Hepatocyte (in vitro differentiated cells): ENCODE data around the gene CUL1. TPM values are rescaled to one million over a fixed set of nuclear protein-coding genes. Genes with fewer than 3 reads are reported as not detected.

Experiments used
- DNase-seq: peaks from one replicate; pipeline ENCODE4 v3.0.0-alpha.2; 2016; ENCODE audit warnings: low spot score
- H2AFZ ChIP-seq: fragments of 200-600 bp; sonication (generic); 2 replicates; pipeline ENCODE4 v1.6.0; 2016; ENCODE audit warnings: antibody characterized with exemption, mild to moderate bottlenecking
- H3K27ac ChIP-seq: fragments of 200-600 bp; sonication (generic); 2 replicates; pipeline ENCODE4 v1.5.1; 2016; ENCODE audit warnings: mild to moderate bottlenecking
- H3K27me3 ChIP-seq: fragments of 200-600 bp; sonication (generic); 2 replicates; pipeline ENCODE4 v1.6.1; 2016
- H3K36me3 ChIP-seq: fragments of 200-600 bp; sonication (generic); replicated peaks from 2 replicates; pipeline ENCODE4 v1.5.1; 2016; ENCODE audit warnings: low read depth; ENCODE audit not compliant: insufficient read depth
- H3K4me1 ChIP-seq: fragments of 200-600 bp; sonication (generic); 2 replicates; pipeline ENCODE4 v1.5.1; 2016; ENCODE audit warnings: mild to moderate bottlenecking, moderate library complexity; ENCODE audit not compliant: insufficient read depth
- H3K4me2 ChIP-seq: fragments of 200-600 bp; sonication (generic); 2 replicates; pipeline ENCODE4 v1.6.0; 2016
- H3K4me3 ChIP-seq: fragments of 200-600 bp; sonication (generic); 2 replicates; pipeline ENCODE4 v1.5.1; 2016; ENCODE audit warnings: mild to moderate bottlenecking
- H3K79me2 ChIP-seq: fragments of 200-600 bp; sonication (generic); 2 replicates; pipeline ENCODE4 v1.6.0; 2017; ENCODE audit warnings: mild to moderate bottlenecking
- H3K9me2 ChIP-seq: fragments of 200-600 bp; sonication (generic); replicated peaks from 2 replicates; pipeline ENCODE4 v1.6.0; 2017; ENCODE audit warnings: mild to moderate bottlenecking; ENCODE audit not compliant: insufficient read depth
- H3K9me3 ChIP-seq: fragments of 200-600 bp; sonication (generic); 2 replicates; pipeline ENCODE4 v1.5.1; 2016; ENCODE audit warnings: low read depth, mild to moderate bottlenecking
- H4K20me1 ChIP-seq: fragments of 200-600 bp; sonication (generic); 2 replicates; pipeline ENCODE4 v1.6.0; 2016; ENCODE audit warnings: mild to moderate bottlenecking; ENCODE audit not compliant: insufficient read depth, poor library complexity, severe bottlenecking
- EZH2 ChIP-seq: fragments of 200-600 bp; sonication (generic); IDR thresholded peaks from 2 replicates; pipeline ENCODE4 v1.6.1; 2016; ENCODE audit warnings: antibody characterized with exemption, mild to moderate bottlenecking, borderline replicate concordance
- EZH2phosphoT487 ChIP-seq: fragments of 200-600 bp; sonication (generic); IDR thresholded peaks from one replicate; pipeline ENCODE4 v1.6.1; 2018; ENCODE audit warnings: antibody characterized with exemption, mild to moderate bottlenecking, low read depth, moderate library complexity; ENCODE audit not compliant: unreplicated experiment, severe bottlenecking
- WGBS: methylation state at CpG from one replicate; pipeline ENCODE4 v1.1.6; 2016; ENCODE audit warnings: low lambda C conversion rate; ENCODE audit errors: missing lambda C conversion rate; 5-methylcytosine and 5-hydroxymethylcytosine counted together
- polyA plus RNA-seq: library from polyadenylated mRNA; unstranded; fragments of >200 nt; fragmentation: Nextera tagmentation; extraction: Ambion mirVana; gene quantifications from 2 replicates; pipeline ENCODE4 v1.2.1, GENCODE V29; 2016
- total RNA-seq: library from RNA; depleted of rRNA; stranded (reverse); fragments of >200 nt; gene quantifications from 2 replicates; pipeline ENCODE4 v1.2.3, GENCODE V29; 2014
- TF ChIP-seq, protein P1 (sequence below): fragments of 200-600 bp; sonication (generic); IDR thresholded peaks from 2 replicates; pipeline ENCODE4 v1.5.1; 2016; ENCODE audit warnings: antibody characterized with exemption, mild to moderate bottlenecking; ENCODE audit not compliant: poor library complexity

Gene CUL1
- total and polyA plus RNA-seq, 2 experiments from 2014 or later, result 56.7 to 68.4 TPM

- no peaks in the 10 kb centered on the region for H3K36me3 ChIP-seq
- no peak overlapping the region for H3K4me2 ChIP-seq
- peaks cover 100% of the 10 kb centered on the region for H3K79me2 ChIP-seq
- 92% methylated on average over 16 of the region's 16 CpGs for WGBS
- DNase-seq, result no peak
- H3K9me2 ChIP-seq, result no peaks in the 10 kb centered on the region
- H2AFZ ChIP-seq, result no peak overlapping the region
- peaks cover 23% of the 10 kb centered on the region for H3K4me1 ChIP-seq
- no peak overlapping the region for H3K27ac ChIP-seq
- H4K20me1 ChIP-seq, result peaks cover 99% of the 10 kb centered on the region
- no peak overlapping the region for H3K4me3 ChIP-seq
- TF ChIP-seq EZH2phosphoT487 (no peak), EZH2 (no peak)
- TF ChIP-seq, protein P1, sequence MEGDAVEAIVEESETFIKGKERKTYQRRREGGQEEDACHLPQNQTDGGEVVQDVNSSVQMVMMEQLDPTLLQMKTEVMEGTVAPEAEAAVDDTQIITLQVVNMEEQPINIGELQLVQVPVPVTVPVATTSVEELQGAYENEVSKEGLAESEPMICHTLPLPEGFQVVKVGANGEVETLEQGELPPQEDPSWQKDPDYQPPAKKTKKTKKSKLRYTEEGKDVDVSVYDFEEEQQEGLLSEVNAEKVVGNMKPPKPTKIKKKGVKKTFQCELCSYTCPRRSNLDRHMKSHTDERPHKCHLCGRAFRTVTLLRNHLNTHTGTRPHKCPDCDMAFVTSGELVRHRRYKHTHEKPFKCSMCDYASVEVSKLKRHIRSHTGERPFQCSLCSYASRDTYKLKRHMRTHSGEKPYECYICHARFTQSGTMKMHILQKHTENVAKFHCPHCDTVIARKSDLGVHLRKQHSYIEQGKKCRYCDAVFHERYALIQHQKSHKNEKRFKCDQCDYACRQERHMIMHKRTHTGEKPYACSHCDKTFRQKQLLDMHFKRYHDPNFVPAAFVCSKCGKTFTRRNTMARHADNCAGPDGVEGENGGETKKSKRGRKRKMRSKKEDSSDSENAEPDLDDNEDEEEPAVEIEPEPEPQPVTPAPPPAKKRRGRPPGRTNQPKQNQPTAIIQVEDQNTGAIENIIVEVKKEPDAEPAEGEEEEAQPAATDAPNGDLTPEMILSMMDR, result no peak
- no peaks in the 10 kb centered on the region for H3K27me3 ChIP-seq
- no peaks in the 10 kb centered on the region for H3K9me3 ChIP-seq
Observed at GRCh38 chr7:148711191-148712102, 12.7 kb downstream of the CUL1 start.

DNA sequence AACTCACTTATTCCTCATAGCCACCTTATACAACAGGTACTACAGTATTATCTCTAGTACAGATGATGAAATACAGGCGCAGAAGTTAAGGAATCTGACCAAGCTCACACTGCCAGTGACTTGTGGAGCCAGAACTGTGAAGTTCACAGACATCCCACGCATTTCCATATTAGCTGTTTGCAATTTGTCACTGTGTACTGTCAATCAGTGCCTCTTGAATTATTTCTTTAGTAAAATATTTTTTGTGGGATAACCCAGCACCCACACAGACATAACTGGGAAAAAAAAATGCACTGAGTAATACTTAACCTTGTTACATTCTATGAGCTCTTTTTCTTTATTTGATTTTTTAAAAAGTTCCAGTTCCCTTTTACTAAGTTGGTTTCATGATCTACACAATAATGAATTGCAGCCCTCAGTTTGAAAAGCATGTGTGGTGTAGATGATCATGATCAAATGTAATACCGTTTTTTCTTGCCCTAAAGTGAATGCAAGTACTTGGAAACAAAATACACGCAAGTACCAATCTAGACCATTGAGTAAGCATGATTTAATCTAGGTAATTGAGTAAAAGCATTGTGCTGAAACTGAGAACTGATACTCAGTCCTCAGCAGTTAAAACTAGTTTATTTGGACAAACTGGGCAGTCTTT is 14.1 kb downstream of the CUL1 start:
- Histone ChIP-seq H3K4me2 (no peak overlapping the region), H3K9me3 (no peaks in the 10 kb centered on the region), H3K4me3 (no peak overlapping the region), H3K27ac (peak overlapping the region; percentile 4), H3K4me1 (peaks cover 14% of the 10 kb centered on the region), H2AFZ (no peak overlapping the region), H3K79me2 (peaks cover 100% of the 10 kb centered on the region), H3K27me3 (no peaks in the 10 kb centered on the region), H3K9me2 (no peaks in the 10 kb centered on the region), H4K20me1 (peaks cover 99% of the 10 kb centered on the region), H3K36me3 (no peaks in the 10 kb centered on the region)
- no peak for DNase-seq
- TF ChIP-seq, protein P1, result no peak
- TF ChIP-seq EZH2phosphoT487 (no peak), EZH2 (no peak)
- 76% methylated on average over 4 of the region's 4 CpGs for WGBS

- peaks cover 99% of the 10 kb centered on the region for H4K20me1 ChIP-seq
- no peak overlapping the region for H3K4me2 ChIP-seq
- H3K4me3 ChIP-seq, result no peak overlapping the region
- H2AFZ ChIP-seq, result no peak overlapping the region
- H3K27ac ChIP-seq, result no peak overlapping the region
- 79% methylated on average over 2 of the region's 2 CpGs for WGBS
- TF ChIP-seq, protein P1, result no peak
- TF ChIP-seq EZH2 (no peak), EZH2phosphoT487 (no peak)
- H3K79me2 ChIP-seq, result peaks cover 100% of the 10 kb centered on the region
- no peak for DNase-seq
- no peaks in the 10 kb centered on the region for H3K27me3 ChIP-seq
- no peaks in the 10 kb centered on the region for H3K9me2 ChIP-seq
- H3K36me3 ChIP-seq, result no peaks in the 10 kb centered on the region
- peaks cover 11% of the 10 kb centered on the region for H3K4me1 ChIP-seq
- no peaks in the 10 kb centered on the region for H3K9me3 ChIP-seq
Observed at GRCh38 chr7:148714498-148714897, 15.8 kb downstream of the CUL1 start.
